HL-60/S4 (cell line): ENCODE measurements around the gene ASNSD1.

ENCODE experiments used
- in situ Hi-C: fragments of 300-500 bp; cut with MboI; formaldehyde crosslinking; loops from 2 replicates; pipeline ENCODE4 v1.14.3; 2022; ENCODE audit warnings: low sequenced_read_pairs

ASNSD1 gene

DNA sequence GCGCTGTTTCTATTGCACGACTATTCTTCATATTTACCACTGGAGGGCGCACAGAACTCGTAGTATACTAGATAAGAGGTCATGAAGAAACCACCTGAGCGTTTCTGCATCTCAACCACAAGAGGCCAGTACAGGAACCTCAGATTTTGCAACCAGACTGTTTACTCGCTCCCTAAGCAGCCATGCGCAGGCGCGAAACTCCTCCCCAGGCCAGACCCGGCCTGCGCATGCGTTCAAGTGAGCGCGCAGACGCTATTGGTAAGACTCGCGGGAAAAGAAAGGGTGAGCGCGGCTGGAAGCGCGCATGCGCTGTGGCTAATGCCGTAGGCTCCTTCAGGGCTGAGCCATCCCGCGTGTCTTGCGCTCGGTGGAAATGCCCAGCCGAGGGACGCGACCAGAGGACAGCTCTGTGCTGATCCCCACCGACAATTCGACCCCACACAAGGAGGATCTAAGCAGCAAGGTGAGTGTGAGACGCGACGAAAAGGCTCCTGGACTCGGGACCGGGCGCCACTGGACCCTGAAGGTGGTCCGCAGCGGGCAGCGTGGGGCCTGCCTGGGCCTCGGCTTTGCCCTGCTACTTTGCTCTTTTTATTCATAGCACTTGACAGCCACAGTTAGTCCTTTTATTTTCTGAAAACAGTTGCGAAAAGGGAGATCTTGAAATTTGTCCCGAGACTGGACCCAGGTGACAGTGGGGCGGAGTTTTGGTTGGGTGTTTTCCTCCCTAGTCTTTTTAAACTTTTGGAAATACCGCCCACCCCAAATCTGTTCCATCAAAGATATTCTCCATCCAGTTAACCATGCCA is at the start of gene ASNSD1:
Gene ASNSD1 (plus strand): TSS at position 312 of the 809 bp plus-strand sequence. CDS start 4,674 bp downstream, outside the sequence.
- in situ Hi-C loops: loop anchor here (25.0 kb wide), 1 partner anchor 401 kb away; the partner anchor contains the start of gene MSTN

DNA sequence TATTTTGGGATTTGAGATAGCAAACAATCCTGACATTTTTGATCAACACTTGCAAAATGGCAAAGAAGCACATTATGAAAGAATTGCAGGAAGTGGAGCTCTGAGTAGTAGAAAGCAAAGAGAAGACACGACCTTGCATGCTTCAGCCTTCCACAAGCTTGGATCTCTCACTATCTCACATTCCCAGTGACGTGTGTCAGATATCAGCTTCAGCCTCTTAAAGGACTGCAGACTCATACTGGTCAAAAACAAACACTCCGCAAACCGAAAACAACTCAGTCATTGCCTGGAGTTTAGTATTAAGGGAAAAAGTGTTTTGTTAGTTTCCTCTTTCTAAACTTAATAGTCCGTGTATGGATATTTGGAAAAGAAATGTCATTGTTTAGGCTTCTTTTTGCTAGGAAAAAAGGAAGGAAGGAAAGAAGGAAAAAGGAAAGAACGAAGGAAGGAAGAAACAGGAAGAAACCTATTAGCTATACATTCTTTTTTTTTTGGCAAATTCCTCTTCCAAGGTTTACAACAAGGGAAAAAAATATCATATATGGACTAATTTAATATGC is 48.1 kb upstream of the ASNSD1 start:
- in situ Hi-C loops: no loop called here

DNA sequence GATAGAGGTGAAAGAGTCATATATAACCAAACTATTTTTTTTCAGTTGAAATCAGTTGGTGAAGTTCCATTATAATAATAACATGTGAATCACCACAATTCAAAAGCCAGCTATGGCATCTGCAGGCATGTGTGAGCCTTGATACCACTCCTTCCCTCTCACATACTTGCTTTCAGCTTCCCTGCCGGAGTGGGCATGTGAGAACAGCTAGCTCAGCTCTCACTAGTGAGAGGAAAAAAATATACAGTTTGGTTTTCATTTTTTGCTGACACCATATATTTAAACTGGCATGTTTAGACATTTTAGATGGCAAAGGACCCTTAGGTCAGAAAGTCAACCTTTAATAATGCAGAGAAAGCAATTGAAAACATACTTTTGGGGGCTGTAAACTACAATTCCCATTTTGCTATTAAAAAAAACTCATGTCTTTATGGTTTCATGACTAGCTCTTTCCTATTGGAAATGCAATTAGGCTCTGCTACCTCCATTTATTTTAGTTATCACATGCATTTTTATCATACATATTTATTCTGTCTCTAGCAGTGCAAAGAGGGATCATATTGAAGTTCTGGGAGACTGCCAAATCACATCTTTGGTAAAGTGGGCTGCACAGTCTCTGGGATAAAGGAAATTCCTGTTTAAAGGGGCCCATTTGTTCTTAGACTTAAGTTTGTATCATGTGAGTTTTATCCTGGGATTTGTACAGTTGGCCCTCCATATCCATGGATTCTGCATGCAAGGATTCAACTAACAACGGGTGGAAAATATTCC is 47.4 kb upstream of the ASNSD1 start:
- in situ Hi-C loops: no loop called here

DNA sequence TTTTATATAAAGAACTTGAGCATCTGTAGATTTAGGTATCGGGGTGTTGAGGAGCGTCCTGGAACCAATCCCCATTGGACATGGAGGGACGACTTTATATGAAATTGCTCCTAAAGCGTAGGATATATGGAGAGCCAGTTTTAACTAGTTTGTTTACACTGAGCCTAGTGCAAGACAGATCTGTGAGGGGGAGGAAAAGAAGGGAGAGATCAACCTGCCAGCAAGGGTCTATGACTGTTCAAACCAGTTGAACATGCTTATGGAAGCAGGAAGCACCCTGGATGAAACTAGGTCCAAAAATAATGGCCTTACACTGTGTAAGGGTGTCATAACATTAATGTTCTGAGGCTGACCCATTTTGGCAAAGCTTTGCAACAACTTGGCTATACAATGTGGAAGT is 46.7 kb upstream of the ASNSD1 start:
- in situ Hi-C loops: no loop called here

DNA sequence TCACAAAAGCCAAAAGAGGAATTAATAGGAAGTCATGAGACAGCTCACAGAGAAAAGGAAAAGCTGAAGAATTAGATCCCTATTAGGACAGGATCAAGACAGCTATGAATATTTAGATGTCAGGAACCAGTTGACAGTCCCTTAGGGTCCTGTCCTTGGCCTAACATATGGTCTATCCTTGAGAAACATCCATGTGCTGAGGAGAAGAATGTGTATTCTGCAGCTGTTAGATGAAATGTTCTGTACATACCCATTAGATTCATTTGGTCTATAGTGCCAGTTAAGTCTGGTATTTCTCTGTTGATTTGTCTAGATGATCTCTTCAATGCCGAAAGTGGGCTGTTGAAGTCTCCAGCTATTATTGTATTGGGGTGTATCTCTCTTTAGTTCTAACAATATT is 43.1 kb upstream of the ASNSD1 start:
- in situ Hi-C loops: no loop called here

DNA sequence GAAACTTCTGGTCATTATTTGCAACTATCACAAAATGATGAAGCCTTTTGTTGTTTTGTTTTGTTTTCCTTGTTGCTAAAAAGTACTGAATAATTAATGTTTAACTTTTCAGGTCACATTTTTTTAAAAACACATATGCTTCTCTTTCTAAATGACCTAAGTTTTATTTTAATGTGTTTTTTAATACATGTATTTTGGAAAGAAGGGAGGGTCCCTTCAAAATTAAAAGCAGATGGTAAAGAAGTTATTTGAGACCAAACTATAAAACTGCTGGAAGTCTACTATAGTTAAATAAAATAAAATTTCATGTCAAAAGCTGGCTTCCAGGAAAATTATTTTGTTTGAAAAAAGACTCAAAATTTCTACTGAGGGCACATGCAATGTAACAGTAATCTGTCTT is 39.5 kb upstream of the ASNSD1 start:
- in situ Hi-C loops: no loop called here

DNA sequence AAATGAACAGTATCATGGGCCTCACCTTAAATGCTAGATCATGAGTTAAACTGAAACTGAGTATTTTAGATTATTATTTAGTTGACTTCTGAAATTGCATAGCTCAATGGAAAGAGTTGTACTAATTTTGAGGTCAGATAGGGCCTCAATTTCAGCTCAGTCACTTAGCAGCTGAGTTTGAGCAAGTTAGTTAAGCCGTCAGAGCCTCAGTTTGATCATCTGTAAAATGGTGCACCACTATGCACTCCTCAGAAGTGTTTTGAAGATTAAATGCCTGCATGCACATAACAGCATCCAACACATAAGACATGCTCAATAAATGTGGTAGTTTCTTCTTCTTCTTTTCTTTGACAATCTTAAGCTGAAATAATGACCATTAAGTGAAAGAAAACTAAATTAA is 38.2 kb upstream of the ASNSD1 start:
- in situ Hi-C loops: no loop called here

DNA sequence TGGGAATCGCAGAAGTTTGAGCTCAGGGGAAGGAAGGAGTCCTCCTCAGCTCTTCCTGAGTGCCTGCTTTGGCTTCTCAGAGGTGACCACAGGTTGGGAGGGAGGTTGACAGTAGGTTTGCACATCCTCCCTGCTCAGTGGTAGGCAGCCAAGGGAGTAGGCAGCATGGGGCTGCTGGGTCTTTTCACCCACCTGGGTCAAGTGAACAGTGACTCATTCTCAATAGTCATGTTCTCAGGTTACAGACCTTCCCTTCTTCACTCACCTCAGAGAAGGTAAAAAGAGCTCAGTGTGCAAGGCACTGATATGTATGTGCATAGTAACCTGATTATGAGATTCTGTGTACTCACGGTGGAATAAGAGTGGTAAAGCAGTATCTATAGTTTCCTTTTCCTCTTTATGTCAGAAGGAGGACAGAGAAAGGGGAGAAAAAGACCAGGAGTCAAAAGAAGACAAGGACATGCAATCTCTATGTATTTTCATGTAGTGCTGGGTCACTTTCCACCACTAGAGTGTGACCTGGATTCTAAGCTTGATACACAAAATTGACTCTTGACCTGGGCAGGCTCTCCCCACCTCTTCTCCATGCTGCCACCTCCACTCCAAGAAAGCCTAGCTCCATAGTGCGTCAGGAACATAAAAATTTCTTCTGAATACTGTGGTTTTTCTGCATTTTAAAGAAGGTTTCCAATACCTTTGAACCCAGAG is 36.5 kb upstream of the ASNSD1 start:
- in situ Hi-C loops: no loop called here

DNA sequence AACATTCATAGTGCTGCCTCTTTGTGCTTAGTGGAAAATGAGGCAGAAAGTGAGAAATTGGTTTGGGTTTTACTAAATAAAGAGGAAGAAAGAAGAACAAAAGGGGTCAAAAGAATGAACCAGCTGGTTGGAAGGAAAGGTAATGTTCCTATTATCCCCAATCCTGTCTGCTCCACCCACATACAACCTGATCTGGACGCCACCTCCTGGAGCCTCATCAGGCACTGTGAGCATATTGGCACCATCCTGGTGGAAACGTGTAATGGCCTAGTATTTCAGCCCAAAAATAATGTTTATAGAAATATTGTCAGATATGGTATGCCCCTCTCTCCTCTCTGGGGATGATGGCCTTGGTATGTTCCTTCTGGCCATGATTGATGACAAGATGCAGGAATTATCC is 35.6 kb upstream of the ASNSD1 start:
- in situ Hi-C loops: no loop called here

DNA sequence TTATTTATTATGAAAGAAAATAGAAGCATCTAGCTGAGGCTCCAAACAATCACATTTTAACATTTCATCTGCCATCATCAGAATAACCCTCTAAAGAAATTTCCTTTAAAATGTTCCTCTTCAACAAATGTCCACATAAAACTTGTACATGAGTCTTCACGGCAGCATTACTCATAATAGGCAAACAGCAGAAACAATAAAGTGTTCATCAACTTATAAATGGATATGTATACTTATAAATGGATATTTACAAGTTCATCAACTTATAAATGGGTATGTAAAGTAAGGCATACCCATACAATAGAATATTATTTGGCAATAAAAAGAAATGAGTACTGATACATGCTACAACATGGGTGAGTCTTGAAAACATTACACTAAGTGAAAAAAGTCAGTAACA is 33.5 kb upstream of the ASNSD1 start:
- in situ Hi-C loops: no loop called here

DNA sequence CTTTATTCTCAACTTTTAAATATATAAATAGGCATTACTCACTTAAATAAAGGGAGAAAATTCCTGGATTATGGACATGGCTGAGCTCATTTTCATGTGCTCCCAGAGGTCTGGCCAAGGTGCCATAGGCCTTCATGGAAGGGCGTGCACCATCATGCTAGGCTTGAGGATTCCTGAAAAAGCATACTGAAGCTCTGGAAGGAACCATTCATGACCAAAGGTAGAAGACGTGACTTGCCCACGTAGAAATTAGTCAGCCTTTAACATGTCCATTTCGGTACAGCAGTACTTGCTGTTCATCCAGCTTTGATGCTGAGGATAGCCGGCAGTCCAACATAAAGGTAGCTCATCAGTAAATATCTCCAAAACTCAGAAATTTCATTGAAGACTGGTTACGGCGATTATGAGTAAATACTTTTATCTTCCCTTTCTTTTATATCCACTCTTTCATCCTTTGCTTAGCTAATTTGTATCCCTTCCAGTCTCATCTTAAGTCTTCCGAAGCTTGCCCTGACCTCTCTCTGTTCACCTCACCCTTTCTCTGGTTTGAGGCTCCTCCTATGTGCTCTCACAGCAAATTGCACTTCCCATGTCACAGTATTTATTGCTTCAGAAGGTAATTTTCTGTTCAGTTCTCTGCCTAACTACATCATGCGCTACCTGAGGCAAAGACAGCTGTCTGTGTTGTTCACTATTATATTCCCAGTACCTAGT is 32.3 kb upstream of the ASNSD1 start:
- in situ Hi-C loops: no loop called here

DNA sequence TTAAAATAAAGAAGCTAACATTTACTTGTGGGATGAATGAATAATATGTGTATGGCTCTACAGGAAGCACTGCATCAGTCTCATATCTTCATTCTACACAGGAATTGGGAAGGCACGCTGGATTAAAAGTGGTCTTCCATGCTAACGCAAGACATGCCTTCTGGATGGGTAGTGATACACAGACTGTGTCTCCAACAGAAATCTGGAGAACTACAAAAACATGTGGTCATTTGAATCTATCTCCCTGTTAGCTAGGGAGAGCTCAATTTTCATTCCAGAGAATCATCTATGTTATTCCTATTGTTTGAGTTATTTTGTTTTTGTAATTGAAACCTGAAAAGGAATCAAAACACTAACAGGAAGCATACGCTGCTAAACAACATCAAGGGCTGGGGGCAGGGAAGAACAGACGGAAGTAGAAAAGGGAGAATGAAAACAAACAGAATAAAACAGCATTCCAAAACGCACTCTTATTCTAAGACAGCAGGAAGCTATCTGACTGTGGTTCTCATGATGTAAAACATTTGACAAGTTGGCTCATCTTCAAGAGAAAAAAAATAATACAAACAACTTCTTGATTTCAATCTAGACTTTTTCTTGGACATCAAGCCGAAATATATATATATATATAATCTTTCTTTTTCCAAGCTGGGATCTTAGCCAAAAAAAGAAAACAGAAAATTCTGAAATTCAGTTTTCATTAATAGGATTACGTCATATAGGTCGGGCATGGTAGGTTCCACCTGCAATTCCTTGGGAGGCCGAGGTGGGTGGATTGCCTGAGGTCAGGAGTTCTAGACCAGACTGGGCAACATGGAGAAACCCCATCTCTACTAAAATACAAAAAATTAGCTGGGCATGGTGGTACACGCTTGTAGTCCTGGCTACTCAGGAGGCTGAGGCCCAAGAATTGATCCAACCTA is 31.5 kb upstream of the ASNSD1 start:
- in situ Hi-C loops: no loop called here

DNA sequence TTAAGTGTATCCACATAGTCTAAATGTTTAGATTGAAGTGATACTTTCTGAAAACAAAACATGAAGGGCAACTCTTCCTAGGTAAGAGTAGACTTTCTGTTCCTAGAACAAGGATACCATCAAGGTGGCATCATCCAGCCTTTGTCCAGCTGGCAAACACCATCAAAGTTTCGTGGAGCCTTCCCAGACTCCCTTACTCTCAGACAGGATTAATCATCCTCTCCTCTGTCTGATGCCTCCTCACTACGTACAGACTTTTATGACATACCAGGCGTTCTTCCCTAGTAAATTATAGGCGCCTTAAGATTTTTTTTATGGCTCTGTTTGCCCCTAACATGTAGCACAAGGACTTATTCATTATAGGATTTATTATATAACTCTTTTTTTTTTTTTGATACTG is 29.4 kb upstream of the ASNSD1 start:
- in situ Hi-C loops: no loop called here

DNA sequence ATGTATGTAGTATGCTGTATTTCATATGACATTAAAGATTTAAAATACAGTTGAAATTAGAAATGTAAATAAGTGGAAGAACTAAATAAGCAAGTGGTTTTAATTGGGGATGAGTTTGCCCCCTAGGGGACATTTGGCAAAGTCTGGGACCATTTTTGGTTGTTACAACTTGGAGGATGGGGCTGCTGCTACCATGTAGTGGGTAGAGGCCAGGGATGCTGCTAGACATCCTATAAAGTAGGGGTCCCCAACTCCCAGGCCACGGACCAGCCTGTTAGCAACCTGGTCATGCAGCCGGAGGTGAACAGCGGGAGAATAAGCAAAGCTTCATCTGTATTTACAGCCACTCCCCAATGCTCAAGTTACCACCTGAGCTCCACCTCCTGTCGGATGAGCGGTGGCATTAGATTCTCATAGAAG is 27.9 kb upstream of the ASNSD1 start:
- in situ Hi-C loops: no loop called here

DNA sequence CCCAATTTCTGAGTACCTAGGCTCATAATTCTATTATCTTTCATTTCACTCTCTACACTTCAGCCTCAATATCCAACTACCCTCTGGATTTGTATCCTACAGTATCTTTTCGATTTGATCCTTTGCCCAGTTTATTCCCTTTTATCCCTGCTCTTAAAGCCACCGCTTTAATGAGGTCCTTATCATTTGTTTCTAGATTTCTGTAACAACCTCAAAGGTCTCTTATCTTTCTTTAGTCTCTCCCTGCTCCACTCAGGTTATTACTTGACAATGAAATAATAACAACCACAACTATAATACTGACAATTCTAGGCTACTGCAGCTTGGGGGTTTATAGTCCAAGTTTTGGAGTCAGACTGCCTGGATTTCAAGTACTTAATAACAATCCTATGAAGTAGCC is 25.9 kb upstream of the ASNSD1 start:
- in situ Hi-C loops: no loop called here

DNA sequence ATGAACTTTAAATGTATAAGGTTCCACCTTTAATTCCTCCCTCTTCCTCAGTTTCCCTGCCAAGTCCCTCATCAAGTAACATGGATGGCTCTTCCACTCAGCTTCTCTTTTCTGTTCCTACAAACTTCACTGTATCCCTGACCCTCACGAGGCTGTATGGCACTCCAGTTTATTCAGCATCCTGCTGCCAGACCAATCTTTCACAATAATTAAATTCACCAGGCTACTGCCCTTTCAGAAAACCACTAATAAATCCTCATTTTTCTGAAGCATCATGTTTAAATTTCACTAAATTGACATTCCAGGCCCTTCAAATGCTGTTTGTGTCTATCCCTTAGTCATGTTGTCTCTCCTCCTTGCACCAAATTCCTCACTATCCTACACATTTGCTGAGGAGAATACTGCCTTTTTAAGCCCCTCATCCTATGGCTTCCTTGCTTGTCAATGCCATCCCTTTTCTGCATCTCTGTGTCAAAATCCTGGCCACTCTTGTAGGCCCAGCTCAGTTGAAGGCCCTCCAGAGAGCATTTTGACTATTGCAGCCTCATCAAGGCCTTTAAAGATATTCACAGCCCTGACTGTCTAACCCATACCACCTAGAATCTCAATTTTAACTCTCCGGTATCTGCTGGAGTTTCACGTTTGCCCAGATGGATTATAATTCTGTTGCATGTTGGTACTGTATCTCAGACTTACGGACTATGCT is 22.8 kb upstream of the ASNSD1 start:
- in situ Hi-C loops: no loop called here

DNA sequence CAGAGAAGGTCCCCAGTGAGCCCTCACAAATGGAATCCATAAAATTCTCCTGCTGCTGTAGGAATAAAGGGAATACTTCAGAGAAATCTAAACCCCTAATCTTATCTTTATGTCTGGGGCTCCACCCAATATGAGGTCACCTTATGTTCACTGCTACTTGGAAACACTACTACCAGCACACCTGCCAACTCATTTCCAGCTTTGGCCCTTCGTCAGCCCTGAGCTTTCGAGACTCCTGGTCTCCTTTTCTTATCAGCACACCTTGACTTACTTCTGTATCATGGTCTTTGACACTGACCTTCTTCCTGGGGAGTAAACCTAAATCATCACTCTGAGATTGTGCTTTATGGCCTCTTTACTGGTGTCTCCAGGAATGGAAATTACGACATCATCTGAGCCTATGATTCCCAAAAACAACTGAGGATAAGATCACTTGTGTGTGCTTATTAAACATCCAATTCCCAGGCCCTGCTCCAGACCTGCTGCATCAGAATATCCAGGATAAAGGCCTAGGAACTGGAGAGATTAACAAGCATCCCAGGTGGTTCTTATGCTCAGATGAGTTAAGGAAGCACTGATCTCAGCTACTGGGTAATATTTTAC is 22.2 kb upstream of the ASNSD1 start:
- in situ Hi-C loops: no loop called here

DNA sequence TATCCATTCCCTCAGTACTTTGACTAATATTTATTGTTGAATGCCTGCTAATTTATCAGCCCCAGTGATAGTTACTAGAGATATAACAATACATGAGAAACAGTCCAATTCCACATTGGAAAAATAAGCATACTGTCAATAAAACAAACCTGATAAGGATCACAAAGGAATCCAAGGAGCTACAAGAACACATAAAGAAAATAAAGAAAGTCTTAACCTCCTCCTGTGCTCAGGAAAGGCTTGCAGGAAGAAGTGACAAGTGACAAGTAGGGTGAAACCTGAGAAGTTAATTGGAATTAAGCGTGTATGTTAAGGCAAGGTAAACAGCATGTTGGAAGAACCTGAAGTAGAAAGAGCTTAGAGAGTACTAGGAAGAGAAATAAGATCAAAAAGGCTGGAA is 20.3 kb upstream of the ASNSD1 start:
- in situ Hi-C loops: no loop called here

DNA sequence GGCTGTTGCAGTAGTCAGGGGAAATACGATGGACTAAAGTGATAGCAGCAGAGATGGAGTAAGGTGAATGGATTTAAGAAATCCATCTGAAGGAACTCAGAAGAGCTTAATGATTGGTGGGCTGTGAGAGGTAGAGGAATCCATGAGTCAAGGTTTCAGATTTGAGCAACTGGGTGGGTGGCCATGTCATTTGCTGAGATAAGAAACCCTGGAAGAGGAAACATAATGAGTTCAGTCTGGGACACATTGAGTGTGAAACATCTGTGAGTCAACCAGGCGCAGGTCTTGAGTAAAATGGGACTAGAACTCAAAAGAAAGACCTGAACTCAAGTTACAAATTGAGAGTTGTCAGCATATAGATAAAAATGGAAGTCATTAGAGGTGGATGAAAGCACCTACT is 19.7 kb upstream of the ASNSD1 start:
- in situ Hi-C loops: no loop called here
